ENCODE measurements around the gene TIMM22.
A peak's percentile ranks its signal among the peaks of the same experiment; 100 is the strongest.
"Not testable (repeated sequence)": the region's sequence is repeated elsewhere in the genome, so short reads cannot be mapped to it uniquely, and the experiment has no call there.

The TIMM22 gene

DNA sequence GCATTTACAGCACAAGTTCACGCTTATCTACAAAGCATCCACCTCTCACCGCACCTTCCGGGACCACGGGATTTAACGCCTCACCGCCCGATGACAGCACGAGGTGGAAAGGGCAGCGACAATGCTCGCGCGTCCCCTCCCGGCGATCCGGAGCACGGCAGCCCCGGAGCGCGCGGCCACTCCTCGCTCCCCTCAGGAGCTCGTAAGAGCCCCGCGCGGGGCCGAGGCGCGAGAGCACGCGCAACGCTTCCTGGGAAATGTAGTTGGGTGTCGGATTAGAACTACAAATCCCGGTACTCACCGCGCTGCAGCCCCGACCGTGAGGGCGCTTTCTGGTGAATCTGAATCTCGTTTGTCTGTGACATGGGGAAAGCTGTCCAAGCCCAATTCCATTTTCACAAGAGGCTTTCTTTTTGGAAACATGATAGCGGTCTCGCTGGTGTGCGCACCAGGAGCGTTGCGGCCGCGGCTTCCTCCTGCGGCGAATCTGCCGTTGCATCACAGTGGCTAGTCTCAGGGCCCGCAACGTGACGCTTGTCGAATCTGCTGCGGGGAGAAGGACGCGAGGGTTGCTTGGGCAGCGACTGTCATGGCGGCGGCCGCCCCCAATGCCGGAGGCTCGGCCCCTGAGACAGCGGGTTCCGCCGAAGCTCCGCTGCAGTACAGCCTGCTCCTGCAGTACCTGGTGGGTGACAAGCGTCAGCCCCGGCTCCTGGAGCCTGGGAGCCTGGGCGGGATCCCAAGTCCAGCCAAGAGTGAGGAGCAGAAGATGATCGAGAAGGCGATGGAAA lies at the start of gene TIMM22:
TIMM22 (plus strand) TSS at position 576 of the 791 bp plus-strand sequence; CDS start at position 590, 14 bp downstream.
- peak; percentile 99 for DNase-seq (ENCODE audit: low read depth)
- TF ChIP-seq, protein P1, sequence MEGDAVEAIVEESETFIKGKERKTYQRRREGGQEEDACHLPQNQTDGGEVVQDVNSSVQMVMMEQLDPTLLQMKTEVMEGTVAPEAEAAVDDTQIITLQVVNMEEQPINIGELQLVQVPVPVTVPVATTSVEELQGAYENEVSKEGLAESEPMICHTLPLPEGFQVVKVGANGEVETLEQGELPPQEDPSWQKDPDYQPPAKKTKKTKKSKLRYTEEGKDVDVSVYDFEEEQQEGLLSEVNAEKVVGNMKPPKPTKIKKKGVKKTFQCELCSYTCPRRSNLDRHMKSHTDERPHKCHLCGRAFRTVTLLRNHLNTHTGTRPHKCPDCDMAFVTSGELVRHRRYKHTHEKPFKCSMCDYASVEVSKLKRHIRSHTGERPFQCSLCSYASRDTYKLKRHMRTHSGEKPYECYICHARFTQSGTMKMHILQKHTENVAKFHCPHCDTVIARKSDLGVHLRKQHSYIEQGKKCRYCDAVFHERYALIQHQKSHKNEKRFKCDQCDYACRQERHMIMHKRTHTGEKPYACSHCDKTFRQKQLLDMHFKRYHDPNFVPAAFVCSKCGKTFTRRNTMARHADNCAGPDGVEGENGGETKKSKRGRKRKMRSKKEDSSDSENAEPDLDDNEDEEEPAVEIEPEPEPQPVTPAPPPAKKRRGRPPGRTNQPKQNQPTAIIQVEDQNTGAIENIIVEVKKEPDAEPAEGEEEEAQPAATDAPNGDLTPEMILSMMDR (conservative IDR thresholded peaks at IDR 0.05; ENCODE audit: low read depth, low read length): peak; percentile 73
- H3K4me3 ChIP-seq (ENCODE audit: low read depth, low read length): peak within 1 kb of the TSS; percentile 99

DNA sequence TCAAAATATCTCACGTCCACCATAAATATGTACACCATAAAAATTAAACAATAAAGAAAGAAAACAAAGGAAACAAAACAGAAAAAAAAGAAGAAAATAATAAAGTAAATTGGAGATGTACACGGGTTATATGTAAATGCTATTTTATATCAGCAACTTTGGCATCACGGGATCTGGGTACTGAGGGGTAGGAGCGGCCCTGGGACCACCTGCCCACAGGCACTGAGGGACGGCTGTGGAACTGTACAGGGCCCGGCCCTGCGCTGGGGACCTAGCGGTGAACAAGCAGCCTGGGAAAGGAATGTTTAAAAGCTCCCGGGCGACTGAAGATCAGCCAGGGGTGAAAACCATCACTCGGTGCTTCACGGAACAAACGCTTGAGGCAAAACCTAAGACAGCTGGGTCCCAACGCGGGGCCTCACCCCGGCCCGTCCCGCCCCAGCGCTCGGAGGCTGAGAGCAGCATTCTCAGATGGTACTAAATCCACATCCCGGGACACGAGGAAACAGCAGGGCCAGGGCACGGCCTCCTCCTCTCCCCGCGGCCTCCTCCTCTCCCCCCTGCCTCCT lies 48.6 kb upstream of the TIMM22 start:
- H3K4me3 ChIP-seq (ENCODE audit: low read depth, low read length): no peak overlapping the region
- TF ChIP-seq, protein P1 (conservative IDR thresholded peaks at IDR 0.05; ENCODE audit: low read depth, low read length): no peak
- DNase-seq (ENCODE audit: low read depth): no peak

DNA sequence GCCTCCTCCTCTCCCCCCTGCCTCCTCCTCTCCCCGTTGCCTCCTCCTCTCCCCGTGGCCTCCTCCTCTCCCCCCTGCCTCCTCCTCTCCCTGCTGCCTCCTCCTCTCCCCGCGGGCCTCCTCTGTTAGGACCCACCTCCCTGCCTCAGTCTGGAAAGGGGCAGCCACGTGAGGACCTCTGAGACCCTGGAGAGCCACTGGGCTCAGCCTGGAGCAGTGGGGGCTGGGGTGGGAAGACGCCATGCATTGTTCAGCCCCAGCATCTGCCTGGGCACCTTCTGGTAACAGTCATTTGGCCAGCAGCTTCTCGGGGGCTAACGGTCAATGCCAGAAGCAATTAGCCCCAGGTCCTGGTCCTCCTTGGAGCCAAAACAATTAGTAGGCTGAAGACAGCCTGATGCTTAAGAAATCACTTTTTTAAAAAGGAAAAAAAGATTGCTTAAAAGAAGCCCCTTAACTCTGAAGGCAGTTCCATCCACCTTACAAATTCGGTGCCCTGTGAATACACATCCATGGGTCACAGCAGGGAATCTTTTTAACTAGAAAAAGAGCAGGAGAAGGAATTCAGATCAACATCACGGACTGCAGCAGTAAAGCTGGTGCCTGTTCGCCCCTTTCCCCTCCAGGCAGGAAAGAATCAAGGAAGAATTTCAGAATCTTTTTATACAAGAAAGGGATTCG lies 47.2 kb upstream of the TIMM22 start:
- no peak overlapping the region for H3K4me3 ChIP-seq (ENCODE audit: low read depth, low read length)
- DNase-seq (ENCODE audit: low read depth): no peak

DNA sequence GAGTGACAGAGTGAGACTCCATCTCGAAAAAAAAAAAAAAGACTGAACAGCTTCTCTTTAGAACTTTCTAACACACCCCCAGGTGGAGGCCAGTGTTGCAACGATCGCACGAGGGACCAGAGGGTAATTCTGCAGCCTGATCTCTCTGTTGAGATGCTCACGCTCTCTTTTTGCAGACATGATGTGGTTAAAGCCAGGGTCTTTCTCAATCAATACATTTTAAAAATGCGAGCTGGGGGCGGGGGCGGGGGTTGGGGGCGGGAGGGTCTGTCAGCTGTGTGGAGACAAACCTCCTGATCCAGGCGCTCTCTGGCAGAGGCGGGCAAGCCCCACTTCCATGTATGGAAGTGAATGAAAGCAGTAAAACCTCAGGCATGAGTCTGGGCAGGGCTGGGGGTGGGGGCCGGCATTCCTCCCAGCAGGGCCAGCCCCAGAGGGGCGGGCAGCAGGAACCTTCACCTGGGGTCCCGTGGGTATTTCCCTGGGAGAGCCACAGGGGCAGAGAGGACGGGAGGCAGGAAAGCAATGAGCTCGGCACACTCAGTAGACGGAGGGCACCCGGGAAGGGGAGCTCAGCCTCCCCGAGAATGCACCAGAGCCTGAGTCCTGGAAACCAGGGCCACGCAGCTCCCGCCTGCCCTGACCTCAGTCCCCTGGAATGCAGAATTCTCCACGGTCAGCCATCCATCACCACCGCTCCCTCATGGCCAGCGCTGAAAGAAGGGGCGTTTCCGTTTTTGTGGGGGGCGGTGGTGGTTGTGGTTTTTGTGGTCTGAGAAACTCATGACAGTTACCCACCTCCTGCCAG lies 45.4 kb upstream of the TIMM22 start:
- TF ChIP-seq, protein P1 (conservative IDR thresholded peaks at IDR 0.05; ENCODE audit: low read depth, low read length): no peak
- DNase-seq (ENCODE audit: low read depth): peak; percentile 86
- no peak overlapping the region for H3K4me3 ChIP-seq (ENCODE audit: low read depth, low read length)

More for the DNA sequence above, 47.2 kb upstream of the TIMM22 start:
- TF ChIP-seq, protein P1 (conservative IDR thresholded peaks at IDR 0.05; ENCODE audit: low read depth, low read length): no peak

DNA sequence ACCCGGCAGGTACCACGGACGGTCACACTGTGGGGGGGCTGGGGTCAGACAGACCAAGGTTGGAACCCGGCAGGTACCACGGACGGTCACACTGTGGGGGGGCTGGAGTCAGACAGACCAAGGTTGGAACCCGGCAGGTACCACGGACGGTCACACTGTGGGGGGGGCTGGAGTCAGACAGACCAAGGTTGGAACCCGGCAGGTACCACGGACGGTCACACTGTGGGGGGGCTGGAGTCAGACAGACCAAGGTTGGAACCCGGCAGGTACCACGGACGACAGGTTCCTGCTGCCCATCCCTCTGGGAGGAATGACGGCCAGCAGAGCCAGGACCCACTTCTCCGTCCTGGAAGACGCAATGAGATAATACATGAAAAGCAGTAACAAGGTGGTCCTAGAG lies 44.3 kb upstream of the TIMM22 start:
- not testable (repeated sequence) for H3K4me3 ChIP-seq (ENCODE audit: low read depth, low read length); DNase-seq (ENCODE audit: low read depth)

DNA sequence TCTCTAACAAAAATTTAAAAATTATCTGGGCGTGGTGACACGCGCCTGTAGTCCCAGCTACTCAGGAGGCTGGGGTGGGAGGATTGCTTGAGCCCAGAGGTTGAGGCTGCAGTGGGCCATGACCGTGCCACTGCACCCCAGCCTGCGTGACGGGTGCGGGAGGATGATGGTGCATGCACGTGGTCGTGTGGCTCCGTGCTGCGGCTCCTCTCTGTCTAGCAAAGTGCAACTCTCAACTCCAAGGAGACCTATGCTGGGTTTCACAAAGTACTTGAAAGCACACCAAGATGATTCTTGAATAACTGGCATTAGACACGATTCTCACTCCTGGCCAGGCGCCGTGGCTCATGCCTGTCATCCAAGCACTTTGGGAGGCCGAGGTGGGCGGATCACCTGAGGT lies 43.2 kb upstream of the TIMM22 start:
- TF ChIP-seq, protein P1 (conservative IDR thresholded peaks at IDR 0.05; ENCODE audit: low read depth, low read length): no peak
- H3K4me3 ChIP-seq (ENCODE audit: low read depth, low read length): no peak overlapping the region
- DNase-seq (ENCODE audit: low read depth): no peak
